GM21515 (cell line): Measurements from ENCODE around the gene CRB3.

Experiments used
- ATAC-seq: cut with Tn5 transposase; IDR thresholded peaks from one replicate; pipeline ENCODE4 v1.9.1; 2021; ENCODE audit not compliant: unreplicated experiment

Gene CRB3

GRCh38 chr19:6465663-6466062 lies 1.6 kb downstream of the CRB3 start:
- no peak for ATAC-seq

GRCh38 chr19:6466526-6467248 lies 2.6 kb downstream of the CRB3 start:
- ATAC-seq, result no peak

- ATAC-seq, result no peak
These were observed 3.3 kb downstream of the CRB3 start for GRCh38 chr19:6467384-6467783.

GRCh38 chr19:6470173-6470572 lies 6.1 kb downstream of the CRB3 start:
- ATAC-seq, result no peak

- no peak for ATAC-seq
These were observed 7.0 kb downstream of the CRB3 start for GRCh38 chr19:6471076-6471475.

- ATAC-seq, result no peak
These were observed 8.6 kb downstream of the CRB3 start for GRCh38 chr19:6472713-6473112.

GRCh38 chr19:6473647-6474046 lies 9.6 kb downstream of the CRB3 start:
- ATAC-seq, result no peak

GRCh38 chr19:6475321-6476108 lies 11.4 kb downstream of the CRB3 start:
- ATAC-seq, result no peak

- no peak for ATAC-seq
These were observed 12.3 kb downstream of the CRB3 start for GRCh38 chr19:6476155-6476895.

- ATAC-seq, result no peak
These were observed 12.9 kb downstream of the CRB3 start for GRCh38 chr19:6476896-6477431.

GRCh38 chr19:6478815-6479214 lies 14.7 kb downstream of the CRB3 start:
- ATAC-seq, result no peak

GRCh38 chr19:6479836-6480398 lies 15.8 kb downstream of the CRB3 start:
- no peak for ATAC-seq

- no peak for ATAC-seq
These were observed 16.9 kb downstream of the CRB3 start for GRCh38 chr19:6480848-6481415.

GRCh38 chr19:6481541-6482342 lies 17.7 kb downstream of the CRB3 start, which contains the start of gene DENND1C:
DENND1C (minus strand) TSS chr19:6481787; CDS start chr19:6481695, 92 bp downstream.
- no peak for ATAC-seq

GRCh38 chr19:6482343-6482686 lies 18.2 kb downstream of the CRB3 start:
- no peak for ATAC-seq

GRCh38 chr19:6483235-6483634 lies 19.2 kb downstream of the CRB3 start:
- no peak for ATAC-seq

- no peak for ATAC-seq
These were observed 20.2 kb downstream of the CRB3 start for GRCh38 chr19:6484230-6484629.

GRCh38 chr19:6484831-6485230 lies 20.8 kb downstream of the CRB3 start:
- ATAC-seq, result no peak

- ATAC-seq, result peak; percentile 63
These were observed 25.4 kb downstream of the CRB3 start for GRCh38 chr19:6489278-6490061.
